Activated T-cell treated with anti-CD3 and anti-CD28 coated beads, Interleukin-2, amount 50 U/mL, for 4 hours (primary cell): Measurements from ENCODE around the gene MAP6. TPM values are rescaled to one million over a fixed set of nuclear protein-coding genes. Genes with fewer than 3 reads are reported as not detected.

Experiments used
- ATAC-seq, 2 donors: fragments of 200-7000 bp; cut with Tn5 transposase; one replicate each; pipeline ENCODE4 v1.10.0; 2021
- DNase-seq: peaks from one replicate; pipeline ENCODE4 v3.0.0-alpha.2; 2020
- H3K27me3 Mint-ChIP-seq: one replicate; pipeline ENCODE4 v1.8.0; 2021; ENCODE audit warnings: low read depth, mixed read lengths
- H3K36me3 Mint-ChIP-seq: one replicate; pipeline ENCODE4 v1.8.0; 2022; ENCODE audit warnings: mixed read lengths; ENCODE audit not compliant: insufficient read depth
- H3K4me1 Mint-ChIP-seq: one replicate; pipeline ENCODE4 v1.8.0; 2021; ENCODE audit warnings: low read depth, mixed read lengths
- H3K4me3 Mint-ChIP-seq: one replicate; pipeline ENCODE4 v1.8.0; 2021; ENCODE audit warnings: mild to moderate bottlenecking, moderate library complexity, mixed read lengths
- H3K9me3 Mint-ChIP-seq: one replicate; pipeline ENCODE4 v1.8.0; 2021; ENCODE audit warnings: mixed read lengths
- total RNA-seq, 3 donors: library from RNA; stranded (reverse); gene quantifications; one replicate each; pipeline ENCODE4 v1.2.1, GENCODE V29; 2021

MAP6 gene
- total RNA-seq, 3 donors from 2014 or later: not detected

GRCh38 chr11:75557666-75558494 lies 111.0 kb downstream of the MAP6 start:
- no peak for ATAC-seq
- no peaks in the 10 kb centered on the region for H3K27me3 Mint-ChIP-seq
- no peak for DNase-seq
- H3K9me3 Mint-ChIP-seq: no peaks in the 10 kb centered on the region
- H3K36me3 Mint-ChIP-seq: no peaks in the 10 kb centered on the region
- peaks cover 13% of the 10 kb centered on the region for H3K4me1 Mint-ChIP-seq
- no peak overlapping the region for H3K4me3 Mint-ChIP-seq

- Mint-ChIP-seq H3K4me3 (no peak overlapping the region), H3K4me1 (peaks cover 5% of the 10 kb centered on the region)
- no peak for ATAC-seq
Observed at GRCh38 chr11:75556275-75556674, 112.6 kb downstream of the MAP6 start.

DNA sequence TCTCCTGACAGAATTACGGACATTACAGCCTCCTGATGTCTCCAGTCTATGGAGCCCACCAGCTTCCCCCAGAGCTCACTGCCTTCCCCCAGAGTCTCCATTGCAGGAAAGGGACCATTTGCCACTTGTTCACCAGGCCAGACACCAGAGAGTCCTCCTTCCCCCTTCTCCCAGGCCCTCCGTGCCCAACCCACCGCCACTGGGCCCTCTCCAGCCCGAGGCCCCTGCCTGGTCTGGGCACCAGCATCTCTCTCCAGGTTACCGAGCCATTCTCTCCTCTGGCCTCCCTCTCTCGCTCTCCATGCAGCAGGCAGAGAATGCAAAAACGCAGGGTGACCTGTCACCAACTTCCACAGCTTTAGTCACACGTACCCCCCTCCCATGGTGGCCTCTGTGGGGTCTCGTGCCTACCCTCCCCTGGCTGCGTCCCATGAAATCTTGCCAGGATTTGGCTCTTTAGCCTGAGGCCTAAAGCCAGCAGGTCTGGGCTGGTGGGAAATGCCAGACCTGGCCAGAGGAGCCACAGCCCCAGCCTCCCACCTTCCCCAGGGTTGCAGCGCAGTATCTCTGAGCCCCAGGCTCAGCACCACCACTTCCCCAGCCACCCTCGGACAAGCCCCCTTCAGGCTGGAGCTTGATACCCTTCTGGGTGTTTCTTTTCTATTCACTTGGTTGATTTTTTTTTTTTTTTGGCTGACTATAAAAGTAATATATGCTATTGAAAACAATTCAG lies 113.6 kb downstream of the MAP6 start:
- H3K36me3 Mint-ChIP-seq: no peaks in the 10 kb centered on the region
- H3K4me3 Mint-ChIP-seq: no peak overlapping the region

More at GRCh38 chr11:75556275-75556674, 112.6 kb downstream of the MAP6 start:
- Mint-ChIP-seq H3K27me3 (no peaks in the 10 kb centered on the region), H3K9me3 (no peaks in the 10 kb centered on the region), H3K36me3 (no peaks in the 10 kb centered on the region)
- DNase-seq: no peak

DNA sequence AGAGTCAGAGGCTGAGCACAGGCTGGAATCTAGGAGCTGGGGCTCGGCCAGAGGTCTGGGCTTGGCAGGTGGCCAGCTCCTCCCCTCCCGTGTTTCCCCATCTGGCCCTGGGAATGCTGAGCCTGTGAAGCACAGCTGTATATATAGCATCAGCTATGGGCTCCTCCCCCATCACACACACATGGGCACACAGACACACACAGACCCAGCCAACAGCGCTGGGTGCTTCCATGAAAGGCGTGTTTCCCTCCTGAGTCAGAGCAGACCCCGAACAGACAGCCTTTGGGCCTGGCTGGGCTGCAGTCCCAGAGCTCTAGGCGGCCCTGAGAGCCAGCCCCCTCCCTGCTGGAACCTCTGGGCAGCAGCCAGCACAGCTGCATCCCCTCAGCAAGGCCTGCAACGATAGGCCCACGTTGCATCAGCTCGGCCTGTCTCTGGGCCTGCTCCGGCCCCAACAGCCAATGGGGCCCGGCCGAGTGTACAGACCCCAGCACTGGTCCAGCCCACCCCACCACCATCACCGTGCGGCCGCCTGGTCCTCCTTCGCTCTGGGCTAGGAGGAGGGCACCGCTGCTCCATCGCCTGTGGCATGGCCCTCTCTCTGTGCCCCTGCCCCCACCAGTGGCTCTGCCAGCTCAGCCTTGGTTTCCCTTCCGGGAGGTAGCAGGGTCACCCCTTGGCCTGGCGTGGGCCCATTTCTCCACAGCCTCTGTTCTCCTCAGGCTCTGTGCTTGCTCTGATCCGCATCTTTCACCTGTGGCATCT lies 114.4 kb downstream of the MAP6 start:
- Mint-ChIP-seq H3K4me1 (peaks cover under 1% of the 10 kb centered on the region), H3K27me3 (no peaks in the 10 kb centered on the region), H3K9me3 (no peaks in the 10 kb centered on the region), H3K36me3 (no peaks in the 10 kb centered on the region), H3K4me3 (no peak overlapping the region)
- DNase-seq: no peak
- ATAC-seq: no peak

More for the DNA sequence above, 113.6 kb downstream of the MAP6 start:
- Mint-ChIP-seq H3K9me3 (no peaks in the 10 kb centered on the region), H3K4me1 (no peaks in the 10 kb centered on the region), H3K27me3 (no peaks in the 10 kb centered on the region)
- ATAC-seq (no peak), DNase-seq (no peak)

GRCh38 chr11:75553889-75554257 lies 115.0 kb downstream of the MAP6 start:
- Mint-ChIP-seq H3K36me3 (no peaks in the 10 kb centered on the region), H3K4me3 (no peak overlapping the region), H3K27me3 (no peaks in the 10 kb centered on the region), H3K4me1 (peaks cover 4% of the 10 kb centered on the region), H3K9me3 (no peaks in the 10 kb centered on the region)
- ATAC-seq (no peak), DNase-seq (no peak)

GRCh38 chr11:75553182-75553581 lies 115.7 kb downstream of the MAP6 start:
- no peaks in the 10 kb centered on the region for H3K36me3 Mint-ChIP-seq
- ATAC-seq: no peak

GRCh38 chr11:75549370-75549958 lies 119.4 kb downstream of the MAP6 start:
- Mint-ChIP-seq H3K9me3 (no peaks in the 10 kb centered on the region), H3K4me3 (no peak overlapping the region), H3K36me3 (no peaks in the 10 kb centered on the region), H3K4me1 (peaks cover 4% of the 10 kb centered on the region), H3K27me3 (peaks cover 2% of the 10 kb centered on the region)
- no peak for DNase-seq
- ATAC-seq: peak in 1 of 2 donors; percentile 72

More at GRCh38 chr11:75553182-75553581, 115.7 kb downstream of the MAP6 start:
- DNase-seq: no peak
- Mint-ChIP-seq H3K4me1 (peaks cover 4% of the 10 kb centered on the region), H3K4me3 (no peak overlapping the region), H3K27me3 (no peaks in the 10 kb centered on the region), H3K9me3 (no peaks in the 10 kb centered on the region)

DNA sequence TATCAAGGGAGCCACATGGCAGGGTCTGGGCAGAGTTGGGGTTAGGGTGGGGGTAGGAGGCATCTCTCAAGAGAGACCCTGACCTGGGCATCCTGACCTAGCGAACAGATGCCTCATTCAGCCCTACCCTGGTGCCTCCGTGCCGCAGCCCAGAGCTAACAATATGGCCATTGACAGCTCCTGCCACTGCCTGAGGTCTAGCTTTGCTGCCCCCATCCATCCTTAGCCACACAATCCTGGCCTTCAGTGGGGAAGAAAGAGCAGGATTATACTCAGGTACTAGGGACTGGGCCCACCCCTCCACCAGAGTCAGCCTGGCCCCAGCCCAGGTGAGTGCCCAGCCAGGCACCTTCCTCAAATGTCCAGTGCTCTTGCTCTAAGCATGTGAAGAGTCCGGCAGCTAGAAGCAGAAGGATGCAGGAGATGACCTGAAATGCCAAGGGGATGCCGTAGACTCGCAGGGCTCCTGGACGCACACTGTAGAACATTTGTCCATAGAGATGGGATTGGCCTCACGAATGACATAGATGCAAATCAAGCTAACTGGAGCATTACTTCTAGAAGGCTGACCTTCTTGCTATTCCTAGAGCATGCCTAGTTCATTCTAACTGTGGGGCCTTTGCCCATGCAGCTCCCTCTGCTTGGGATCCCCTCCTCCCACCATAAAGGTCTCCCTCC lies 120.1 kb downstream of the MAP6 start:
- DNase-seq: no peak
- no peaks in the 10 kb centered on the region for H3K9me3 Mint-ChIP-seq
- no peak for ATAC-seq
- H3K36me3 Mint-ChIP-seq: no peaks in the 10 kb centered on the region
- peaks cover 4% of the 10 kb centered on the region for H3K27me3 Mint-ChIP-seq
- H3K4me3 Mint-ChIP-seq: no peak overlapping the region
- peaks cover 4% of the 10 kb centered on the region for H3K4me1 Mint-ChIP-seq

DNA sequence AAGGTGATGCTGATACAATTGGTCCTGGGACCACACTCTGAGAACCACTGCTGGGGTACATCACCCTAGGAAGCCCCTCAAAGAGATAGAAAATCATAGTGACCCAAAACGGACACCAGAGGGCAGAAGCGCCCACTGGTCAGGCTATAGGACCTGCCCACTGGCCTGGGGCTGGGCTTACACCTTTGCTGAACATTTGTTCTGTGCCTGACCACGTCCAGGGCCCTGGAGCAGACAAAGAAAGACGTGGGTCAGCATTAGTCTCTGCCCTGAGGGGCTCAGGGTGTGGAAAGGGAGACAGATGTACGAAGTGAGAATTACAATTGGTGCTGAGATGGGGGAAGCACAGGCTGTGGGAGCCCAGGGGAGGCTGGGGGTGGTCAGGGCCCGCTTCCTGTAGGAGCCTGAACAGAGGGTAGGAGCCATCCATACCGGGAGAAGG lies 121.2 kb downstream of the MAP6 start:
- Mint-ChIP-seq H3K4me1 (peaks cover 4% of the 10 kb centered on the region), H3K4me3 (no peak overlapping the region), H3K9me3 (no peaks in the 10 kb centered on the region), H3K27me3 (peaks cover 4% of the 10 kb centered on the region), H3K36me3 (no peaks in the 10 kb centered on the region)
- ATAC-seq: peak; percentile 28 to 60
- no peak for DNase-seq

- Mint-ChIP-seq H3K36me3 (no peaks in the 10 kb centered on the region), H3K4me1 (peaks cover 4% of the 10 kb centered on the region), H3K27me3 (peaks cover 4% of the 10 kb centered on the region), H3K9me3 (no peaks in the 10 kb centered on the region), H3K4me3 (no peak overlapping the region)
- DNase-seq (no peak), ATAC-seq (no peak)
Observed at GRCh38 chr11:75547177-75547576, 121.7 kb downstream of the MAP6 start.

GRCh38 chr11:75543806-75544205 lies 125.0 kb downstream of the MAP6 start:
- H3K27me3 Mint-ChIP-seq: peaks cover 4% of the 10 kb centered on the region
- ATAC-seq: no peak
- no peak for DNase-seq
- no peaks in the 10 kb centered on the region for H3K36me3 Mint-ChIP-seq
- H3K9me3 Mint-ChIP-seq: no peaks in the 10 kb centered on the region
- no peaks in the 10 kb centered on the region for H3K4me1 Mint-ChIP-seq
- H3K4me3 Mint-ChIP-seq: no peak overlapping the region

DNA sequence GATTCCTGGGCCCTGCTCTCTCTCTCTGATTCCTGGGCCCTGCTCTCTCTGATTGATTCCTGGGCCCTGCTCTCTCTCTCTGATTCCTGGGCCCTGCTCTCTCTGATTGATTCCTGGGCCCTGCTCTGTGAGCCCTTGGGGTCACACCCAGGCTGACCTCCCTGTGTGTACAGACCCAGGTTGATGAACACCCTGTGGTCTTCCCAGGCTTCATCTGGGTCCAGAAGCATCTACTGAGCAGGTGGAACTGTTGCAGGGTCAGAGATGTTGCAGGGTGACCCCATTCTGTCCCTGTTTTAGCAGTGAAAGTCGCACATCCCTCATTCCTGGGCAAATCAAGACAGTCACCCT lies 126.8 kb downstream of the MAP6 start:
- no peaks in the 10 kb centered on the region for H3K36me3 Mint-ChIP-seq
- no peaks in the 10 kb centered on the region for H3K9me3 Mint-ChIP-seq
- DNase-seq (no peak), ATAC-seq (no peak)
- H3K4me1 Mint-ChIP-seq: peaks cover 16% of the 10 kb centered on the region
- no peak overlapping the region for H3K4me3 Mint-ChIP-seq
- H3K27me3 Mint-ChIP-seq: peaks cover 4% of the 10 kb centered on the region

DNA sequence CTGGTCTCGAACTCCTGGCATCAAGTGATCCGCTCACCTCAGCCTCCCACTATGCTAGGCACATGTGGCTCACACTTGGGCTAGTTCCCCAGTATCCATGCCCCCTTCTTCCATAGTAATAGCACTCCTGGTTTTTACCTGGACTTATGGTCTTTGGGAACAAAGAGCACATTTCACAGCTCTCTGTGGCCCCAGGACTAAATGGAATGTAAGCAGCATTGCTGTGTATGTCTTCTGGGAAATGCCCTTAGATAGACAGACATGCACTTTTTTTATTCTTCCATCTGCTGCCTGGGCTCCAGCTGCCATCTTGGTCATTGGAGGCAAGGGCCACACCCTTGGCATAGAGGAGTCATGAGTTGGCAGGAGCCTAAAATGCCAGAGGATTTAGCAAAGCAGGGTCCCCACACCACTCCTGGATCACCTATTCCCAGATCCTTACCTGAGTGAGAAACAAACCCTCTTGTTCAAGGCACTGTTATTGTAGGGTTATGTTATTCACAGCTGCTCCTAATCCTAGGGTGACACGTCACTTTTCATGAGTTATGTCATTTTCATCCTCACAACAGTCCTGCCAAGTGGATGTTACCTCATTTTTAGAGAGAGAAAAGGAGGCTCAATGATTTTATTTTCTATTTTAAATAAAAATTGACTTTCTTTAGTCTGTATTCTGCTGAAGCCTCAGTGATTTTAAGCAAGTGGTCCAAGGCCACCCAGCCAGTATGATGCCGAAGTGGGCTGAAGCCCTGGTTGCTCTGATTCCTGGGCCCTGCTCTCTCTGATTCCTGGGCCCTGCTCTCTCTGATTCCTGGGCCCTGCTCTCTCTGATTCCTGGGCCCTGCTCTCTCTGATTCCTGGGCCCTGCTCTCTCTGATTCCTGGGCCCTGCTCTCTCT lies 127.4 kb downstream of the MAP6 start:
- ATAC-seq (no peak), DNase-seq (no peak)
- Mint-ChIP-seq H3K9me3 (no peaks in the 10 kb centered on the region), H3K36me3 (no peaks in the 10 kb centered on the region), H3K4me1 (peaks cover 22% of the 10 kb centered on the region), H3K27me3 (peaks cover 4% of the 10 kb centered on the region), H3K4me3 (no peak overlapping the region)
